NCI-H146 (cell line): Measurements from ENCODE around the gene PPP2R2D.
"Not testable (repeated sequence)": the region's sequence is repeated elsewhere in the genome, so short reads cannot be mapped to it uniquely, and the experiment has no call there.

Source experiments
- DNase-seq: peaks from one replicate; lab custom pipeline; 2025; lab: John Stamatoyannopoulos, UW

The PPP2R2D gene

DNA sequence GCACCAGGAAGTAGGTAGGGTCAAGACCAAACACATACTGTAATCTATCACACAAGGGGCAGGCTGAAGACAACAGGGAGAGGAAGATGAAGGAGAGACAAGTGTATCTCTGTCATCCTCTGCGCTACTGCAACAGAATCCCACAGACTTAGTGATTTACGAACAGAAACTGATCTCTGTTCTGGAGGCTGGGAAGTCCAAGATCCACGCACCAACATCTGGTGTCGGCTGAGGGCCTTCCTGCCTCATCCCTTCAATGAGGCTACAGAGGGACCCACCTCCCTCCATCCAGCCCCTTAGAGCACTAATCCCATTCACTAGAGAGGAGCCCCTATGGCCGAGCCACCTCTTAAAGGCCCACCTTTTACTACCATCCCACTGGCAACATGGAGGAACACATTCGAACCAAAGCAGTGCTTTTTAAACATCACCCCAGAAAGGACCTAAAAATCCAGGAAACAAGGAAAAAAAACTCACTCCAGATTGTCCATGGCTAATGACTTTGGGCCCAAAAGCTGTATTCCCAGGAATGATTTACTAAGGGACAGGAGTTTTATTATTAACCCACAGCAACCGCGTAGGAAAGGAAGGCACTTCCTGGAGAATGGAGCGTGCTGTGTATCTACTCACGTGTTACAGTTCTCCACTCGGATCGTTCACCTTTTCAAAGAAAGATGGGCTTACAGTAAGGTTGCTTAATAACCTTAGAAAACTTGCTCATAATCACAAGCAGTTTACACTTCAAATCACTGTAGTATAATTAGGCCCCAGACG, 76.7 kb downstream of the PPP2R2D start:
- no peak for DNase-seq

DNA sequence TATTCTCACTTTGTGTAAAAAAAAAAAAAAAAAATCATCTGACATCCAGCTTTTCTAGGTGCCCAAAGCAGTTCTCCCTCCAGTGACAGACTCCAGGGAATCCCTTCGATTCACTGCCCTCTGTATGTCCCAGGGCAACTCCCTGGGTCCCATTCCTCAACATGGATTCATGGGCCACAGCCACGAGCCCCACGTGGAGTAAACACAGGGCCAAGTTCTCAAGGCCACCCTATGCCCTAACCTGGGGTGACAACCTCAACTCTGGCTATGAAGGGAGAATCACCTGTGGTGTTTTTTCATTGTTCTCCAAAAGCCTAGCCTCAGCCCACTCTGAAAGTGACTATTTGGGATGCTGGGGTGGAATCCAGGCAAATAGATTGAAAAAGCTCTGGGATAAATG, 77.6 kb downstream of the PPP2R2D start:
- DNase-seq = no peak

DNA sequence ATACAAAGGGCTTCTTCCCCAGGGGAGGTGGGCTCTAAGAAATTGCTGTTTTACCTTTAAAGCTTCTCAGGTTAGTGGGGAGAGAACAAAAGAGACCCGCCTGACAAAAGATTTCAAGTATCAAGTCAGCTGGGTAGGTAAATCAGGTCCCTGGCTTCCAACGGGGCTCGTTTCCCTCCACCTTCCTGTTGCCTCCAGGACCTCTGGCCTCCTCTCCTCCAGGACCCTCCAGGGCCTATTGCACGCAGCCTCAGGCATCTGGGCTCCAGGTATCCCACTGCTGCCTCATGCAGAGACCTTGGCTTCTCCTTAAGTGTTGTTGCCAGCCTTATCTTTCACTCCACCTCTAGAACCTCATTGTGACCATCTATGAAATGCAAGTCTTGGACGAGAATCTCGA, 78.0 kb downstream of the PPP2R2D start:
- no peak for DNase-seq

DNA sequence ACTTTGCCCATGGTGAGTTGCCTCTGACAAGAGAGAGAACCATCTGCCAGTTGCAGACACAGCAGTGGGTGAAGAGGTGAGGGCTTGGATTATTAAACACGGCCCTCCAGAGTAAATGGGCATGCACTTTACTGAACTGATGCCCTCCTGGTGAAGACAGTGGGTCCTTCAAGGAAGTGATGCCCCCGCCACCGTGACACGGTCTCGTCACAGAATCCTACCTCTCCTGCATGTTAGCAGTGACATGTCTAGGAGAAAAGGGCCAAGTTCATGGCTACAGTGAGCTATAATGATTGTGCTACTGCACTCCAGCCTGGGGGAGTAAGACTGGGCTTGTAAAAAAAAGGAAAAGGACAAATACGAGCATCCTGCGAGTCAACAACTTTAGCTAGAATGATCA, 78.5 kb downstream of the PPP2R2D start:
- DNase-seq = no peak

DNA sequence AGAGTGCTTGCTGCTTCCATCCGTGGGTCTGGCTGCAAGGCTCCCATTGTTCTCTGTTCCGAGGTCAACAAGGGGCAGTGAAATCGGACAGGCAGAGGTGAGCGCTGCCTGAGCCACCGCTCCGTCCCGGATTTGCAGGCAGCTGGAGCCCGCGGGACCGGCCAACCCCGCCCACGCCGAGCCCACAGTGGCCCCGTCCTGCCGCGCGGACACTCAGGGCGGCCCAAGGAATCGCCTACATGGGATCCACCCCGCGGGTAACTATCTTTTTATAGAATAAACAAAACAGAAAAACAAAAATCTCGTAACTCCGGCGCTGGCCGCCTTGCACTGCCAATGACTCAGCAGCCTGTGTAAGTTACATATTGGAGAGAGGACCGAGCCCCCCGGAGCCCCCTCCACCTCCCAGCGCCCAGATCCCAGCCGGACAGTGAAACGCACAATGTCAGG, 79.0 kb downstream of the PPP2R2D start:
- DNase-seq = no peak

DNA sequence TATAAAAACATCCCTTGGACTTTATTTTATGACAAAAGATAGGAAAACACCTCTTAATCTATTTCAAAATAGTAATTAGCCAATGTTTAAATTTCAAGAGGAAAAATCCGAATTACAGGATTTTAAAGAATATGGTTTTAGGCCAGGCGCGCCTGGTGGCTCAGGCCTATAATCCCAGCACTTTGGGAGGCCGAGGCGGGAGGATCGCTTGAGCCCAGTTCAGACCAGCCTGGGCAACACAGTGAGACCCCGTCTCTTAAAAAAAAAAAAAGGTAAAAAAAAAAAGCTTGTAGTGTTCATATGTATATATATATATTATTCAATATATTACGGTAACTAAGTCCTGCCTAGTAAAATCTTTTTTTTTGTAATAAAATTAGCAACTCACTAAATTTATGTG, 79.5 kb downstream of the PPP2R2D start:
- no peak for DNase-seq

DNA sequence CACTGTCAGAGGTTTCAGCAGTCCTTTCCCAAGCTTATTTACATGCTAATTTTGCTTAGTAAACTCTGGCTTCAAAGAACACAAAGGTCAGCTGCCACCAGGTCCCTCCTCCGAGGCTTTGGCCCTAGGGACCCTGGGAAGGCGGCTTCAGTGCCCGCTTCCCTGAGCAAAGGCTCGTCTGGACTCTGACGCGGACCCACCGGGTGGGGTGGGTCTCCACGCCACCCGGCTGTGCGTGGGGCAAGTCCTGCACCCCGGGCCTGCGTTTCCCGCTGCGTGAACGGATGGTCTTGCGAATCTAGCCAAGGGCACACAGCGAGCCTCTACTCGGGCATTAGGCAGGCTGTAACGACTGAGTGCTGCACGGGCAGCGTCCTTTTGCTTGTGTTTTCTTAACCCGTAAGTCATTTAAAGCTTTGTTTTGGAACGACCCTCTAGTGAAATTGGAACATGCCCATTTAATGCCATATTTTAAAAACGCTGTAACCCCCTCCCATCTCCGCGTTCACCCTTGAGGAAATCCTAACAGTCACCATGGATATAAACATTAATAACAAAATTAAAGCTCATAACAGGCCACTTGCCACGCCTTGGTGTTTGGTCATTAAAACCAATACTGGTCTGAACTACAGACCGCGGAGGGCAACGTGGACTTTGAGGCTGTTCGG, 80.1 kb downstream of the PPP2R2D start:
- DNase-seq = peak; percentile 15

DNA sequence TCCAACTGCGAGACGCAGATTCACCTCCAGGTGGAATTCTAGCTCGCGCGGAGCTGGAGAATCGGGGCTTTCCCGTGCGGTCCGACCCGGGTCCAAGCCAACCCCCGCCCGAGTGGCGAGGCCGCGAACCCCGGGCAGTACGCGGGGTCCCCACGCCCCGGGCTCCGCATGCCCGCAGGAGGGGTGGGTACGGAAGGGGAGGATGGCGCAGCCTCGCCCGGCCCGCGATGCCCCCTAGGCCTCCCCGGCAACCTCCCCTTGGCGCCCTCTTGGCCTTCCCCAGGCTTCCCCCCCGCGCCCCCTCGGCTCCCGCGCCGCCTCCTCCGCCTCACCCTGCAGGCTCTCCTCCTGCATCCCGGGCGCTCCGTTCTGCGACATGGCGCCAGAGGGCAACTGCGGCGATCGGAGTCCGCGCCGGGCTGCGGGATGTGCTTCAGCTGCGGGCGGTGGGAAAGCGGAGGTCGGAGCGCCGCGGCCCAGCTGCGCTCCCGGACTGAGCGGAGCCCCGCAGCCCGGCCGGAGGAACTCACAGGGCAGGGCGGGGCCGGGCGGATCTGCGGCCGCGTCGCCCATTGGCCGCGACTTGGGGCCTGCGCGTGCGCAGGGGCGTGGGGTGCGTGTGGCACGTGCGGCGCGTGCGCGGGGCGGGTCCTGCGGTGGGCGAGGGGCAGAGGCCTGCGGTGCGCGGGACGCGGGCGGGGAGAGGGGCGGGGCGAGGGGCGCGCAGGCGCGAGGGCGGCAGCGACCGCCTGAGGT, 80.8 kb downstream of the PPP2R2D start, which contains the start of gene BNIP3:
BNIP3 (minus strand) TSS at position 495 of the 756 bp plus-strand sequence; CDS start at position 378, 117 bp downstream.
- DNase-seq = peak; percentile 94

DNA sequence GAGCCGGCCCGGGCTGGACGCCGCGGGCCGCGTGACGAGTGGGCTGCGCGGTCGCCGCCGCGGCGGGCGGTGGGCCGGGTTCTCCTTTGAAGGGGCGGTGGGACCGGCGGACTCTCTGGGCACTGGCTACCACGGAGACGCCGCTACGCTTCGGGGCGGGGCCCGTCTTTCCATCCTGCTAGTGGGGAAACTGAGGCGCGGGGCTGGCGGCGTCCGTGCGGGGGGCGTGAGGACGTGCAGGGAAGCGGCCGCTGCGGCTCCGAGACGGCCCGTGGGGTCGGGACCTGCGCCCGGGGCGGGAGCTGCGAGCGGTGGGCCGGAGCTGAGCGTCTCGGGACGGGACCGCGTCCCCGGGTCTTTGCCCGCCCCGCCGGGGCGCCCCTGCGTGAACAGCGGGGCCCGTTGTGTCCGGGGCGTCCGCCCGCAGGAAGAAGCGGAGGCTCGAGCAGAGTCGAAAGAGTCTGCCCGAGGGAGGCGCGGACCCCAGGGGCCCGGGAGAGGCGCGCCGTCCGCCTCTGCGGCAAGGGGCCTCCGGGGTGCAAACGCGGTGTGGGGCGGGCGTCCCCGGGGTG, 81.5 kb downstream of the PPP2R2D start:
- DNase-seq = peak; percentile 13

DNA sequence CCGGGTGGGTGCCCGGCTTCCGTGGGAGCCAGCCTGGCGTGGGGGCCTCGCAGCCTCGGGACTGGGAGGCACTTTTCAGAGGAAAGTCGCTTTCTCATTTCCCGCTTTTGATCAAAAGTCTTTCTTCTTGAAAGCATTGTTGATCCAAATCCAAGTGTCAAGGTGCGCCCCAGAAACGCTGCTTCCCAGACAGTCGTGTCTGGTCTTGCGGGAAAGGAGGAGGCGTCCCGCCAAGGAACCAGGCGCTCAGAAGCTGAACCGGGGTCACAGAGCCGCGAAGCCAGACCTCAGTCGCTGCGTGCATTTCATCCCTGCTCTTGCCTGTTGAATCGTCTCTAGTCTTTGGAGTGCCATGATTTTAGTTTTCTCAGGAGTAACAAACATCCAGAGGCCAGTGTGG, 82.0 kb downstream of the PPP2R2D start:
- DNase-seq = no peak

DNA sequence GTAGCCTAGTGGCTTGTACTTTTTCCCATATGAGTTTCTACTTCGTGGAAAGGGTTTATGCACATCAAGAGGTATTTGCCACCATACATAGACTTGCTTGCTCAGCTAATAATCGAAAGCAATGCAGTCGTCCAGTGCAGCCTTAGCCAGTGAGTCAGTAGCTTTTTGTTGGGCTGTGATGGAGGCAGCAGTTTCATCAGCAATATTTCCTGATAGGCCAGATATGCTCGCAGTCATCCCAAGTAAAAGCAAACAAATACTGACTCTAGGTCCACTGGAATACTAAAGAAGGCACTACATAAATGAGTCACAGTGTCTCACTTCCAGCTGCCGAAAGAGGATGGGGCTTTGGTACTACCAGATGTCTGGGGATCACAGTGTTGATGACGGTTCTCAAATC, 83.0 kb downstream of the PPP2R2D start:
- DNase-seq = no peak

DNA sequence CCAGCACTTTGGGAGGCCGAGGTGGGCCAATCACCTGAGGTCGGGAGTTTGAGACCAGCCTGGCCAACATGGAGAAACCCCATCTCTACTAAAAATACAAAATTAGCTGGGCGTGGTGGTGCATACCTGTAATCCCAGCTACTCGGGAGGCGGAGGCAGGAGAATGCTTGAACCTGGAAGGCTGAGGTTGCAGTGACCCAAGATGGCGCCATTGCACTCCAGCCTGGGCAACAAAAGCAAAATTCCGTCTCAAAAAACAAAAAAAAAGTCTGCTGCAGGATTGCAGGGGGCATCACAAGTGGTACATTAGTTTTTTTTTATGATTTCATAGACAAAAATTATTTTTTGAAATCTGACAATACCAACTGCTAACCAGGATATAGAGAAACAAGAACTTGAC, 86.0 kb downstream of the PPP2R2D start:
- DNase-seq = not testable (repeated sequence)

DNA sequence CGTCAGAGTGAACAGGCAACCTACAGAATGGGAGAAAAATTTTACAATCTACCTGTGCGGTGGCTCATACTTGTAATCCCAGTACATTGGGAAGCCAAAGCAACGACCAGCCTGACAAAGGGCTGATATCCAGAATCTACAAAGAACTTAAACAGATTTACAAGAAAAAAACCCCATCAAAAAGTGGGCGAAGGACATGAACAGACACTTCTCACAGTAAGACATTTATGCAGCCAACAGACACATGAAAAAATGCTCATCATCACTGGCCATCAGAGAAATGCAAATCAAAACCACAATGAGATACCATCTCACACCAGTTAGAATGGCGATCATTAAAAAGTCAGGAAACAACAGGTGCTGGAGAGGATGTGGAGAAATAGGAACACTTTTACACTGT, 86.5 kb downstream of the PPP2R2D start:
- DNase-seq = not testable (repeated sequence)

DNA sequence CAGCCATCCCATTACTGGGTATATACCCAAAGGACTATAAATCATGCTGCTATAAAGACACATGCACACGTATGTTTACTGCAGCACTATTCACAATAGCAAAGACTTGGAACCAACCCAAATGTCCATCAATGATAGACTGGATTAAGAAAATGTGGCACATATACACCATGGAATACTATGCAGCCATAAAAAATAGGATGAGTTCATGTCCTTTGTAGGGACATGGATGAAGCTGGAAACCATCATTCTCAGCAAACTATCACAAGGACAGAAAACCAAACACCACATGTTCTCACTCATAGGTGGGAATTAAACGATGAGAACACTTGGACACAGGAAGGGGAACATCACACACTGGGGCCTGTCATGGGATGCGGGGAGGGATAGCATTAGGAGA, 87.0 kb downstream of the PPP2R2D start:
- DNase-seq = not testable (repeated sequence)

DNA sequence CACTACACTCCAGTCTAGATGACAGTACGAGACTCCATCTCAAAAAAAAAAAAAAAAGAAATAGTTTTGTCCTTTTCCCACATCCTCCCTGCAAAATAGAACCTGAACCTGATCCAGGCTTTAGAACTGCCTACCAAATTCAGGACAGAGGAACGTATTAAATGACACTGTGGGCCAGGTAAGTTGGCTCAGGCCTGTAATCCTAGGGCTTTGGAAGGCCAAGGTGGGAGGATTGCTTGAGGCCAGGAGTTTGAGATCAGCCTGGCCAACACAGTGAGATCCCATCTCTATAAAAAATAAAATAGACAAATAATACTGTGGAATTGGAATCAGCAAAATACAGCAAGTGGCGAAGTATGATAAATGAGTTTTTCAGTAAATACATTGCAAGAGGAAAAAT, 90.9 kb downstream of the PPP2R2D start:
- DNase-seq = no peak

DNA sequence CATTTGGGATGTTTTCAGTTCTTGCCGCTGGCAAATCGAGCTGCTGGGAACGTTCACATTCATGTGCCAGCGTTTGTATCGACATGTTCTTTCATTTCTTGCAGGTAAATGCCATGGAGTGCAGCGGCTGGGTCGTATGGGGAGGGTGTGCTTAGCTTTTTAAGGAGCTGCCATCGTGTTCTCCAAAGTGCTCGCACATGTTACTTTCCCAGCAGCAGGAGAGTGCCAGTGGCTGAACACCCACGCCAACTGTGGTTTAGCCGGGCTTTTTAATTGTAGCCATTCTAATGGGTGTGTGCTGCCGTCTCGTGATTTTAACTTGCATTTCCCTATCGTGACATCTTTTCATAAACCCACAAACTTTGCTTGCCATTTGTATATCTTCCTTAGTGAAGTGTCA, 92.5 kb downstream of the PPP2R2D start:
- DNase-seq = no peak

DNA sequence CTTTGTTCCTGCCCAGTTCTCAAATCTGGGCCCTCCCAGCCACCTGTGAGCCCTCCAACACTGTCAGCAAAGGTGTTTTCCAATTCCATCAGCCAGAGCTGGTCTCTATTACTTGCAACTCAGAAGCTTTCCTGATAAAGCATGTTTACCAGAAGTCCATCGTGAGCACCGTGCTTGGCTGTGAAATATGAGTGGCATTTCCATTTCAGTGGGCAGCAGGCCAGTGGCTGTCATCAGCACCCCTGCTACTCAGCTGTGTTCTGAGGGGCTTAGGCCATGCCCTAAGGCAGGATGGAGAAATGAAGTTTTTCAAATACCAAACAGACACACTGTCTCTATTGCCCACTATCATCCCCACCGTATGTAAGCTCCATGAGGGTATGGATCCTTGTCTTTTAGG, 93.6 kb downstream of the PPP2R2D start:
- no peak for DNase-seq

DNA sequence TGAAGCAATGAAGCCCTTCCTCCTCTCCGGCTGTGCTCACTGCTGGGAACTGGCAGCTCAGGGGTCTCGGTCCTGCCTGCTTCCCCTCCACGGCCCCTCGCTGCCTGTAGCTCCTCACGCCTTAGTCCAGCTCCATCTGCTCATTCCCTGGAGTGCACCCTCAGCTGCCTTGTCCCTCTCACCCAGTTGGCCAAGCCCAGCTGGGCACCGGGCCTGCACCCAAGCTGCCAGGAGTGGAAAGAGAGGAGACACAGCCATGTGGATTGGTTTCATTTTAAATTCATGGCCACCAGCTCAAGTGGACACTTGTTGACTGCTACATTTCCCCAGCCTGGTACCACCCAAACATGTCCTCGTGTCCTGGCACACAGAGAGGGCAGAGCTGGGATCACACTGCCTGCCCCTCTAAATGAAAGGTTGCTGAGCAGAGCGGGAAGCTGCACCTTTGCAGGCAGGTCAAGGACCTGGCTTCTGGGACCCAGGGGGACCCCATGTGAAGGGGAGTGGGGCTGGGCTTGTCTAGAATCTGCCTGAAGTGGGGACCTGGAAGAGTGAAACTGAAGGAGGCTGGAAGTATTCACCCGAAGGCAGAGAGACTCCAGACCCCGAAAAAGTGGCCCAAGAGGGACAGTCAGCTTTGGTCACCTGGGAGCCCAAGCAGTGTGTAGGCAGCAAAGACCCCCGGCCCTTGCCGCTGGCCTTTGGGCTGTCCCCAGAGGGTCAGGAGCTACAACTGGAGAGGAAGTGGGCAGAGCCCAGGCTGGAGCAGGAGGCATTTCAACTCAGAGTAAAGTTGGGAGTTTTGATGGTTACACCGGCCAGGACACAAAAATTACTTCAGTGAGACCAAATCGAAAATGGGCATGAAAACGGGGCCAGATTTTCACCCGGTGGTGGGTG, 95.9 kb downstream of the PPP2R2D start:
- DNase-seq = no peak

DNA sequence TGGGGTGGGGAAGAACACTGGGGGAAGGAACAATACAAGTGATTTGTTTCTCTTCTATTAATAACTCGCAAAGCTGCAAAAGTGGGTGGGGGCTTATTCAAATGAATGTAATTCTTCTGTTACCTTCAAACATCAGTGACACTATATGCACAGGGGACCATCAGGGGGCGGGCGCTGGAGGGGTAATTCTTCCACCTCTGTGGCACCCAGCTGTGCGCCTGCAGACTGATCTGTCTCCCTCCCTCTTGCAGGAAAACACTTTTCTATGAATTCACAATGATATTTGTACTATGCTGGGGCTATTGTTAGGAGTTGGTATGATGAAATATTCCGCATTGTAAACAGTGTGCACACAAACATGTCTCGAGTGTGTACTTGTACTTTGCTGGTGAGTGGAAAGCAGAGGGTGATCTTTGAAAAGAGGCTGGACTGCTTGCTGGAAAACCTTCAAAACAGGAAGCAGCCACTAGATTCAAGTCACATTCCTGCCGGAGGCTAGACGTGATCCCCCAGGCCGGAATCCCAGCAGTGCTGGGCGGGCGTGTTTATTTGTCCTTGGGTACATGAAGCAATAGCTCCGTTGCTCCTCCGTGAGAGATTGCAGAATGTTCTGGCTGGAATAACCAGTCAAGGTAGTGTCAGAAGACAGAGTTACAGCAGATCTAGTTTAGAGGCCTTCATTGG, 96.7 kb downstream of the PPP2R2D start:
- DNase-seq = peak; percentile 32

DNA sequence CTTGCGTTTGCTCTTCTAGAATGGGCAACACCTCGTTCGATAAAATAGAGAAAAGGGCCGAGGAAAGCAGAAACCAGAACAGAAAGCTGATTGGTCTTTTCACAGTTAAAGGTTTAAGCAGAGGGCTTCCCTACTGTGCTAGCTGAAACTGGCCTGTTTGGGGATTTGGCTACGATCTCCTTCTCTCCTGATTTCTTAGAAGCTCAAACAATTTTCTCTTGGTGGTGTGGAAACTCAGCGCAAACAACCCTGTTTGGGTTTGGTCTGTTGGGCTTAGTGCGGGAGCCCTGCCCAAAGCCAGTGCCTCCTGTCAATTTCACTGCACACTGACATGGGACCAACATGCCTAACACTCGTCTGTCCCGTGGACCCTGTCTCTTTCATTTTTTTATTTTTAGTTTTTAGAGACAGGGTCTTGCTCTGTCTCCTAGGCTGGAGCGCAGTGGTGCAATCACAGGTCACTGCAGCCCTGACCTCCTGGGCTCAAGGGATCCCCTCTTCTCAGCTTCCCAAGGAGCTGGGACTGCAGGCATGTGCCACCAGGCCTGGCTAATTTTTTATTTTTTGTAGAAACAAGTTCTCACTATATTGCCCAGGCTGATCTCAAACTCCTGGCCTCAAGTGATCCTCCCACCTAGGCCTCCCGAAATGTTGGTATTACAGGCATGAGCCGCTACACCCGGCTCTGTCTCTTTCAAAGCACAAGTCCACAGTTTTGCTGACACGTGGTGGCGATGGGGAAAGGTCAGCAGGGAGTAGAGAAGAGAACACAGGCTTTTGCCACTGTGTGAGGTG, 97.4 kb downstream of the PPP2R2D start:
- DNase-seq = no peak
